GM23338 (cell line): Measurements from ENCODE around the gene SPTB.
A peak's percentile ranks its signal among the peaks of the same experiment; 100 is the strongest.

Experiments
- CTCF ChIP-seq, 2 experiments: fragments of 200-600 bp in 1 of 2; sonication (generic) in 1 of 2; conservative IDR thresholded peaks; 2 replicates each; pipeline versions ENCODE4 v1.5.1 to v1.6.1; 2016 to 2017; ENCODE audit warnings: antibody characterized with exemption in 2 of 2, low read depth in 2 of 2, mild to moderate bottlenecking in 2 of 2, moderate library complexity in 1 of 2
- EZH2 ChIP-seq: fragments of 200-600 bp; sonication (generic); IDR thresholded peaks from one replicate; pipeline ENCODE4 v1.8.0; 2017; ENCODE audit warnings: antibody characterized with exemption, mild to moderate bottlenecking, low read depth; ENCODE audit not compliant: unreplicated experiment
- POLR2AphosphoS5 ChIP-seq: IDR thresholded peaks from 2 replicates; pipeline ENCODE4 v1.6.1; 2016; ENCODE audit warnings: antibody characterized with exemption, low read depth

- TF ChIP-seq CTCF (conservative IDR thresholded peaks at IDR 0.05; ENCODE audit: low read depth in 2 of 2): peak in 1 of 2 experiments; percentile 51; a peak in 2 of 4 replicates
- no peak for TF ChIP-seq POLR2AphosphoS5
- TF ChIP-seq EZH2: no peak
These were observed 134.1 kb downstream of the SPTB start for GRCh38 chr14:64745511-64746091.
